HG02610 (cell line): ENCODE results near the gene DDX24.

ENCODE experiments used
- ATAC-seq: cut with Tn5 transposase; IDR thresholded peaks from one replicate; pipeline ENCODE4 v1.9.1; 2021; ENCODE audit warnings: mild to moderate bottlenecking, moderate library complexity; ENCODE audit not compliant: unreplicated experiment

The DDX24 gene

GRCh38 chr14:94050231-94050880 lies 30.6 kb downstream of the DDX24 start:
- ATAC-seq = no peak

DNA sequence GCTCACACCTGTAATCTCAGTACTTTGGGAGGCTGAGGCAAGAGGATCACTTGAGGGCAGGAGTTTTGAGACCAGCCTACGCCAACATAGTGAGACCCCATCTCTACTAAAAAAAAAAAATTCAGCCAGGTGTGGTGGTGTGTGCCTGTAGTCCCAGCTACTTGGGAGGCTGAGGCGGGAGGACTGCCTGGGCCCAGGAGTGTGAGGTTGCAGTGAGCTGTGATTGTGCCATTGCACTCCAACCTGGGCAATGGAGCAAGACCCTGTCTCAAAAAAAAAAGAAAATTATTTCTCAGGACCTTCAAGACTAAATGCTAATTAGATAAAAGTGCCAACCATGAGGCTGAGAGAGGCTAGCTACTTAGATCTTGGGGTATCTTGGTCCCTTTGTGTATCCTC lies 31.4 kb downstream of the DDX24 start:
- no peak for ATAC-seq

DNA sequence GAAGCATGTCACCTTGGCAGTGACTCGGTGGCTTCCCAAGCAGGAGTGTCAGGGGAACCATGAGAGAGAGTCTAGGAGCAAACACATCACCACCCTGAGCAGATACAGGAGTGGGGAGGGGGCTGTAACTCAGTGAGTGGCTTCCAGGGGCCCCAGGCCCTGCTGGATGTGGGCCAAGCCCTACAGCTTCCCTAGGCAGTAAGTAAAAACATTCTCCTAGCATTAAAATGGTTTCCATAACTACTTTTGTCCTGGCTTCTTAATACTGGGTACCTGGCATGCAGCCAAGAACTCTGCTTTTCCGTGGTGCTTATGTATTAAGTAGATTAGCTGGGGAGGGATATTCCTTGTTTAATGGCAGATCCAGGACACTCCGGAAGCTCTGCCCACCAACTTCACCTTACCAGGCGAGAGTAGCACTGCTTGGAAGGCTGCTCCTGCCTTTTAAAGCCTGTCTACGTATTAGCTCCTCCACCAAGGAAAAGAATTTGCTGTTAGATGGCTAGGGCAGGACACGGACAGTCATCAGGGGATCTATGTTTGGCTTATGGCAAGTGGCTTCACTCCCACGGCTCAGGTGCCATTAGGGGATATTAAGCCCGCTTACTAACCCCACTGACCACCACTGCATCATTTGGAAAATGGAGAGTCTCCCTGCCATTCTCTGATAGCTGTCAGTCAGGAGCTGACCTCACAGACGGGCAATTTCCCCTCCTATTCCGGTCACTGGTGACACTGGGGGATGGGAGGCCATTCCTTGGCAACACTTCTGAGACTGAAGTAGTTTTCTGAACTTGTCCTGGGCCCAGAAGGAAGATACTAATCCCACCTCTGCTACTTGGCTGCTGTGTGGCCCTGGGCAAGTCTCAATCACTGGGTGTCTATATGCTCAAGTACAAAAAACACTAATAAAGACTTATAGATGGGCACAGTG lies 32.0 kb downstream of the DDX24 start:
- no peak for ATAC-seq

- ATAC-seq = no peak
These were observed 33.4 kb downstream of the DDX24 start for GRCh38 chr14:94047581-94047980.

DNA sequence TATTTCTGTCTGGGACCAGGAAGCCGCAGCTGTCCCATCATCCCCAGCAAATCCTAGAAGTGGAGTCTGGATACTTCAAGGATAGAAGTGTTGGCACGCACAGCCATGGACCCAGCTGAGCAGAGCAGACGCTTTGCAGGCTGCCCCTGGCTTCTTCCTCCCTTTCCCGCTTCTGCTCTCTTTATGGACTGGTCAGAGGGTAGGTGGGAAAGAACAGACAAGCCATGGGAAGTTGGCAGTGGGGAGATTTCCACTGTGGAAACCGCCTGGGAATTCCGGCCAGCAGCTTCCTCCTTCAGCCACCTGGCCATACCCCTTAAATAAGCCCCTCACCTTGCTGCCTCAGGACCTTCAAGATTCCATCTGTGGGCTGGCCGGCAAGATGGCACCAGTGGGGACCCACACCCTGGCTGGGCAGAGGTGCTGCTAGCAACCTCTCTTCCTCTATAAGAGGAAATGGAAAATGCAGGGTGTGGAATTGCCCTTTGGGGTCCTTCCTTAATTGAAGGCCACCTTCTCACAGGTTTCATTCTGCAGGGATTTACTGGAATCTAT lies 34.2 kb downstream of the DDX24 start:
- ATAC-seq = no peak

GRCh38 chr14:94045563-94046345 lies 35.2 kb downstream of the DDX24 start:
- ATAC-seq = no peak

GRCh38 chr14:94045101-94045500 lies 35.9 kb downstream of the DDX24 start:
- no peak for ATAC-seq

GRCh38 chr14:94044476-94045091 lies 36.4 kb downstream of the DDX24 start:
- no peak for ATAC-seq

DNA sequence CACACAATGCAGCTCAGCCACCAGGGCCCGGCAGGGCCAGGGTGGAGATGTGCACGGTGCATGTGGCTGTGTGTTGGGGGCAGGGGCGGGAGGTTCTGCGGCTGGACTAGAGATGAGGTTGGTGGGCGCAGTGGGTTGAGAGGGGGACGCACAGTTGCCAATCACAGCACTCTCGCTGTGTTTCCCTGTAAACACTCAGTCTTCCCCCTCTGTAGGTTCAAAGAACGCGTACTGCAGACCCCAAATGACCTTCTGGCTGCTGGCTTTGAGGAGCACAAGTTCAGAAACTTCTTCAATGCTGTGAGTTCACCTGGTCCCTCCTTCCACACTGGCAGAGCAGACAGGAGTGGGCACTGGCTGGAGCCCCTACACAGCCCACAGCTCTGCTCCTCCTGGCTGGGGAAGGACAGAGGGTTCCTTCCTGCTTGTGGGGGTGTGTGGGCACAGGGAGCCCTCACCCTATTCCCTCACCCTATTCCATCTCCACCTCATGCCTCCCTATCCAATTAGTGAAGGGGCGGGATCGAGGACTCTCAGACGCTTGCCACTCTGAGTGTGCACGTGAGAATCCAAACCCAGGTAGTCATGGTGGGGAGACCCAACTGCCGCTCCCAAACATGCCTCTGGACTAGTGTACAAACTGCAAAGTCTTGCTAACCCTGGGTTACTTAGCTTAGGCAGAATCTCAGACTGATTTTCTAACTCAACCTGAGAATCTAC lies 37.1 kb downstream of the DDX24 start:
- ATAC-seq = no peak

- ATAC-seq = no peak
These were observed 37.8 kb downstream of the DDX24 start for GRCh38 chr14:94043111-94043755.

- ATAC-seq = no peak
These were observed 38.4 kb downstream of the DDX24 start for GRCh38 chr14:94042433-94043091.

GRCh38 chr14:94041551-94042346 lies 39.3 kb downstream of the DDX24 start:
- ATAC-seq = no peak

DNA sequence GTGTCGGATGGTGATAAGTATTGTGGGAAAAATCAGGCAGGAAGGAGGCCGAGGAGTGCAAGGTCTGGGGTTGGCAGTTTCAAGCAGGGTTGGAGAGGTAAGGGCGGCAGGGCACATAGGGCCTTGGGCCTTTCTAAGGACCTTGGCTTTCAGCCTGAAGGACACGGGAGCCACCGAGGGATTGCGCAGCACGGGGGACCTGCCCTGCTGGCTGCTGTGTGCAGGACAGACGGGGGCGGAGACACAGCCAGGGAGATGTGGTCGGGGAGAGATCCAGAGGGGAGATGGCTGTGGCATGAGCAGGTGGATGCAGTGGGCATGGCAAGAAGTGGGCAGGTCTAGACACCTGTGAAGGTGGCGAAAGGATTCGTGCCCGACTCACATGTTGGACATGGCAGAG lies 40.2 kb downstream of the DDX24 start:
- ATAC-seq = no peak

GRCh38 chr14:94040247-94040646 lies 40.8 kb downstream of the DDX24 start:
- ATAC-seq = no peak

DNA sequence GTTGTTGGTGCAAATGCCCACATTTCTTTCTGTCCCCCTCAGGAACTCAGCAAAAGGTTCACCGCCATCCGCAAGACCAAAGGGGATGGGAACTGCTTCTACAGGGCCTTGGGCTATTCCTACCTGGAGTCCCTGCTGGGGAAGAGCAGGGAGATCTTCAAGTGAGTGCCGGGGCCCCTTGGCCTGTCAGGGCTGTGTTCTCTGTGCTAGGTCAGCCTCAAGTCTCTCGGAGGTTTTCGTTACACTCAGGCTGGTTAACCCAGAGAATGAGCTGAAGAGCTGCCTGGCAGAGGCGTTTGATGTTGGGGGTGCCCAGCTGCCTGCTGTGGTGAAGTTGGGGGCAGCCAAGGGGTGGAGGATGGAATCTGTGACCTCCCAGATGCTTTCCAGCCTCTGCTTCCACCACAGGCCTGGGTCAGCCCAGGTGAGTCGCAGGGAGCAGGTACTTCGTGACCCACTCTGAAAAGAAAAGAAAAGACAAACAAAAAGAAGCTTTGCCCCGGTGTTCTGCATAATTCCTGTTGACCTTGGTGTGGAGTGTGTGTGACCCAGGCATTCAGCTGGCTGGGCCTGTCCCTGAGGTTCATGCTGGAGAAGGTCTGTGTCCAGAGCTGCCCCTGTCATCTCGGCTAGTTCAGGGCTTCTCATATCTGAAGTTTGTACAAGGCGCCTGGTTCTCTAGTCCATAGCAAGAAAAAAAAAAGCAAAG lies 41.9 kb downstream of the DDX24 start:
- ATAC-seq = no peak

GRCh38 chr14:94038510-94038909 lies 42.5 kb downstream of the DDX24 start:
- ATAC-seq = no peak

DNA sequence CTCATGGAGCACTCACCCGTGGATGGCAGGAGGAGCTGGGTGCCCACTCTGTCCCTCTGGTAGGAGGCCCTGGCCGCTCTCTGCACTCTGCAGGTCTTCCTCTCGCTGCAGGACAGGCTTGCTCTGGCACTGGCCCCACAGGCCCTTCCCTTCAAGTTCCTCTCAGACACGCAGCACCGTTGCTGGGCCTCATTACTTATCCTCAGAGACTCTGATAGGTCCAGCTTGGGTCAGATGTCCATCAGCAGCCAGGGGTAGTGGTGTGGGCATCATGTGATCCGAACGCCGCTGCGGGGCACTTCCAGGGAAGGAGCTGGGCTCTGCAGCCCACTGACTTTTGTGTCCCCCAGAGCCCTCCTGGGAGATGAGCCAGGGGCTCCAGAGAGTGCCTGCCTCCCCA lies 43.0 kb downstream of the DDX24 start:
- no peak for ATAC-seq
